ENCODE results near the gene PLEKHA6.

PLEKHA6 gene

DNA sequence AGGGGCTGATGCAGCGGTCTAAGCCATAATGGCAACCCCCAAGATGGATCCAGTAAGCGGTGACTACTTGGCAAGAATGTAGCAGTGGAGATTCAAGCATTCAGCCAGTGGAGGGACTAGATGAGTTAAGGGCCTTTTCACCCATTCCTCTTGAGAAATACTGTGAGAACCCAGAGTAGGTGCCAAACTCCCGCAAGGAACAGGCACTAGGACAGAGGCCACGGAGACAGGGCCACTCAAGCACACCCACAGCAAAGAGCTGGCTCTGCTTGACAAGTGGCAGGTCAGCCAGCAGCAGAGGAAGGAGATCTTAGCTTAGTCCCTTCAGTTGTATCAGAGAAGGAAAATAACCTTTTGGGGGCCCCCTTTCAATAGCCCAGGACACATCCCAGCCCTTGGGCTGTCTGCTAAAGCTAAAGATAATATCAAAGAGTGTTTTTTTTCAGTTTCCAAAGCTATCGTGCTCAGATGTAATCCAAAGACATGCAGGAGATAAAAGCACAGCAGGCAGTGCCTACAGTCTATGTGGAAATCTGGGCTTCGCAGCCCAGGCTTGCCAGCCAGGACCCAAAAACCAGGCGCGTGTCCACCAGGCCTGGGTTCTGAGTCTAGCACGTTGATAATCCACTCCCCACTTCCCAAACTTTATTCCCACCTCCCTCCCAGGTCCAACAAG is 83.9 kb downstream of the PLEKHA6 start:
- Histone ChIP-seq H3K9me3 (replicated peaks; ENCODE audit: insufficient read depth, low read length) (no peaks in the 10 kb centered on the region), H3K9me2 (replicated peaks; ENCODE audit: insufficient read depth, low read length) (no peaks in the 10 kb centered on the region), H3F3A (ENCODE audit: insufficient read depth, low read length) (0 out of 2 replicates have a peak, but pooled peaks cover 5% of the 10 kb centered on the region), H3K9ac (ENCODE audit: low read length) (no peak overlapping the region), H2AFZ (ENCODE audit: low read length) (no peak overlapping the region), H3K79me2 (ENCODE audit: low read length) (no peaks in the 10 kb centered on the region), H3K27ac (ENCODE audit: low read length) (no peak overlapping the region), H3K4me1 (ENCODE audit: low read length) (peaks cover 24% of the 10 kb centered on the region), H3K4me2 (ENCODE audit: low read depth, low read length) (no peak overlapping the region), H3K27me3 (replicated peaks; ENCODE audit: insufficient read depth, low read length) (no peaks in the 10 kb centered on the region), H3K4me3 (ENCODE audit: low read length) (no peak overlapping the region), H3K36me3 (replicated peaks; ENCODE audit: insufficient read depth, low read length) (no peaks in the 10 kb centered on the region), H4K20me1 (ENCODE audit: insufficient read depth, low read length) (no peaks in the 10 kb centered on the region)
- DNase-seq, result no peak
- TF ChIP-seq, protein P1, sequence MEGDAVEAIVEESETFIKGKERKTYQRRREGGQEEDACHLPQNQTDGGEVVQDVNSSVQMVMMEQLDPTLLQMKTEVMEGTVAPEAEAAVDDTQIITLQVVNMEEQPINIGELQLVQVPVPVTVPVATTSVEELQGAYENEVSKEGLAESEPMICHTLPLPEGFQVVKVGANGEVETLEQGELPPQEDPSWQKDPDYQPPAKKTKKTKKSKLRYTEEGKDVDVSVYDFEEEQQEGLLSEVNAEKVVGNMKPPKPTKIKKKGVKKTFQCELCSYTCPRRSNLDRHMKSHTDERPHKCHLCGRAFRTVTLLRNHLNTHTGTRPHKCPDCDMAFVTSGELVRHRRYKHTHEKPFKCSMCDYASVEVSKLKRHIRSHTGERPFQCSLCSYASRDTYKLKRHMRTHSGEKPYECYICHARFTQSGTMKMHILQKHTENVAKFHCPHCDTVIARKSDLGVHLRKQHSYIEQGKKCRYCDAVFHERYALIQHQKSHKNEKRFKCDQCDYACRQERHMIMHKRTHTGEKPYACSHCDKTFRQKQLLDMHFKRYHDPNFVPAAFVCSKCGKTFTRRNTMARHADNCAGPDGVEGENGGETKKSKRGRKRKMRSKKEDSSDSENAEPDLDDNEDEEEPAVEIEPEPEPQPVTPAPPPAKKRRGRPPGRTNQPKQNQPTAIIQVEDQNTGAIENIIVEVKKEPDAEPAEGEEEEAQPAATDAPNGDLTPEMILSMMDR (IDR thresholded peaks at IDR 0.05; ENCODE audit: low read length), result no peak
- TF ChIP-seq EZH2phosphoT487 (IDR thresholded peaks at IDR 0.05; ENCODE audit: low read length) (no peak), EZH2 (optimal IDR thresholded peaks at IDR 0.05; ENCODE audit: low read depth, low read length) (no peak)

DNA sequence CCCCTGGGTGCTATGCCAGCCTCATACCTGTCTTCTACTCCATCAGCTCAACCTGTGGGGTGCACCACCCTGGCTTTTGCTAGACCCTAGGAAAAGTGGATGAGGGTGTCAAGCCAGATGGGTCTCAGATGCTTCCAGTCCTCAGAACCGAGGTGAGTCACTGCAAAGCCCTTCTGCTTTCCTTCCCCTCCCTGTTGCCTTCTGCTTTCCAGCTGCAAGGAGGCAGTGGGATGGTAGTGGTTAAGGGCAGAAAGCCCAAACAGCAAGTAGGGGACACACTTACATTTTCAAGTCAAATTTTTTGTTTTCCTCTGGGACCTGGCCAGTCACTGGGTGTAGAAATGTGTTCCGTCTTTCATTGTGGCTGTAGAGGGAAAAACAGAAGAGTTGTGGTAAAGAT is 85.3 kb downstream of the PLEKHA6 start:
- 0 out of 2 replicates have a peak, but pooled peaks cover 5% of the 10 kb centered on the region for H3F3A ChIP-seq (ENCODE audit: insufficient read depth, low read length)
- no peaks in the 10 kb centered on the region for H3K79me2 ChIP-seq (ENCODE audit: low read length)
- H3K4me1 ChIP-seq (ENCODE audit: low read length), result peaks cover 24% of the 10 kb centered on the region
- H2AFZ ChIP-seq (ENCODE audit: low read length), result no peak overlapping the region
- no peak overlapping the region for H3K9ac ChIP-seq (ENCODE audit: low read length)
- no peaks in the 10 kb centered on the region for H3K36me3 ChIP-seq (replicated peaks; ENCODE audit: insufficient read depth, low read length)
- no peak overlapping the region for H3K27ac ChIP-seq (ENCODE audit: low read length)
- no peak overlapping the region for H3K4me3 ChIP-seq (ENCODE audit: low read length)
- no peaks in the 10 kb centered on the region for H3K9me2 ChIP-seq (replicated peaks; ENCODE audit: insufficient read depth, low read length)
- TF ChIP-seq EZH2 (optimal IDR thresholded peaks at IDR 0.05; ENCODE audit: low read depth, low read length), result no peak
- H3K9me3 ChIP-seq (replicated peaks; ENCODE audit: insufficient read depth, low read length), result no peaks in the 10 kb centered on the region
- no peak overlapping the region for H3K4me2 ChIP-seq (ENCODE audit: low read depth, low read length)
- no peak for DNase-seq
- H3K27me3 ChIP-seq (replicated peaks; ENCODE audit: insufficient read depth, low read length), result no peaks in the 10 kb centered on the region
- no peaks in the 10 kb centered on the region for H4K20me1 ChIP-seq (ENCODE audit: insufficient read depth, low read length)

DNA sequence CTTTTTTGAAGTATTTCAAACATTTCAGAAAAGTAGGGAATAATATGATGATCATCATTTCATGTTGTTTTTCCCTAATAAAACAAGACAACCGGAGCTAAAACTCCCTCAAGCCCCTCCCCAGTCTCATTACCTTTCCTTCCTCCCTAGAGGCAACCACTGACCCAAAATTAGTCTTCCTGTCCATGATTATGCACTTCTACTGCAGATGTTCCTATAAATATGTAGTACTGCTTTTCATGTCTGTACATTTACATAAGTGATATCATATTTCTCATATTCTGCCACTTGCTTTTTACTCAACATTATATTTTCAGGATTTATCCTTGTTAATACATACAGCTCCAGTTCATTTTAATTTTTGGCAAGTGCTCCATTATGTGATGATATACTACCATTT is 87.2 kb downstream of the PLEKHA6 start:
- peak overlapping the region; percentile 13; the same call in 1 of the 2 replicates for H2AFZ ChIP-seq (ENCODE audit: low read length)
- peak overlapping the region; percentile 19 for H3K4me3 ChIP-seq (ENCODE audit: low read length)
- no peaks in the 10 kb centered on the region for H3K27me3 ChIP-seq (replicated peaks; ENCODE audit: insufficient read depth, low read length)

More for the DNA sequence above, 87.2 kb downstream of the PLEKHA6 start:
- H3K9me3 ChIP-seq (replicated peaks; ENCODE audit: insufficient read depth, low read length), result no peaks in the 10 kb centered on the region
- 0 out of 2 replicates have a peak, but pooled peaks cover 5% of the 10 kb centered on the region for H3F3A ChIP-seq (ENCODE audit: insufficient read depth, low read length)
- H3K4me2 ChIP-seq (ENCODE audit: low read depth, low read length), result peak overlapping the region; percentile 45
- H3K36me3 ChIP-seq (replicated peaks; ENCODE audit: insufficient read depth, low read length), result no peaks in the 10 kb centered on the region
- H4K20me1 ChIP-seq (ENCODE audit: insufficient read depth, low read length), result no peaks in the 10 kb centered on the region
- H3K9ac ChIP-seq (ENCODE audit: low read length), result no peak overlapping the region
- no peaks in the 10 kb centered on the region for H3K9me2 ChIP-seq (replicated peaks; ENCODE audit: insufficient read depth, low read length)
- peak; percentile 31 for DNase-seq
- TF ChIP-seq, protein P1 (IDR thresholded peaks at IDR 0.05; ENCODE audit: low read length), result no peak
- TF ChIP-seq EZH2phosphoT487 (IDR thresholded peaks at IDR 0.05; ENCODE audit: low read length), result no peak
- no peak for TF ChIP-seq EZH2 (optimal IDR thresholded peaks at IDR 0.05; ENCODE audit: low read depth, low read length)
- peaks cover 24% of the 10 kb centered on the region for H3K4me1 ChIP-seq (ENCODE audit: low read length)
- H3K27ac ChIP-seq (ENCODE audit: low read length), result peak overlapping the region; percentile 36; the same call in 1 of the 2 replicates
- H3K79me2 ChIP-seq (ENCODE audit: low read length), result no peaks in the 10 kb centered on the region

Data from MM.1S (cell line).